Neural cell (in vitro differentiated cells): Measurements from ENCODE around the gene COASY. TPM values are rescaled to one million over a fixed set of nuclear protein-coding genes. Genes with fewer than 3 reads are reported as not detected.

Experiments used
- H2AFZ ChIP-seq: fragments of 200-600, 300-800 bp; sonication (generic), shearing (Covaris generic); 2 replicates; pipeline ENCODE4 v1.6.0; 2014; ENCODE audit warnings: low read depth, mild to moderate bottlenecking, antibody characterized with exemption, low read length, moderate library complexity
- H3F3A ChIP-seq: fragments of 200-600 bp; shearing (Covaris generic); 2 replicates; pipeline ENCODE4 v1.6.1; 2016; ENCODE audit warnings: mild to moderate bottlenecking, moderate library complexity, mixed read lengths, antibody characterized with exemption, low read length; ENCODE audit not compliant: insufficient read depth, poor library complexity, severe bottlenecking
- H3K27ac ChIP-seq: fragments of 200-600, 300-800 bp; sonication (generic), shearing (Covaris generic); 2 replicates; pipeline ENCODE4 v1.5.1; 2014; ENCODE audit warnings: mild to moderate bottlenecking, low read length, moderate library complexity
- H3K27me3 ChIP-seq: fragments of 300-800, 200-600 bp; sonication (generic), shearing (Covaris generic); 2 replicates; pipeline ENCODE4 v1.6.0; 2014; ENCODE audit warnings: mild to moderate bottlenecking, low read depth, low read length, moderate library complexity; ENCODE audit not compliant: insufficient read depth
- H3K36me3 ChIP-seq: fragments of 300-800, 200-600 bp; sonication (generic), shearing (Covaris generic); 2 replicates; pipeline ENCODE4 v1.5.1; 2014; ENCODE audit warnings: mild to moderate bottlenecking, antibody characterized with exemption, low read length, moderate library complexity; ENCODE audit not compliant: insufficient read depth
- H3K4me2 ChIP-seq: fragments of 300-800, 200-600 bp; sonication (generic), shearing (Covaris generic); 2 replicates; pipeline ENCODE4 v1.6.0; 2014; ENCODE audit warnings: mild to moderate bottlenecking, low read length
- H3K4me3 ChIP-seq: fragments of 300-800, 200-600 bp; sonication (generic), shearing (Covaris generic); 2 replicates; pipeline ENCODE4 v1.5.1; 2014; ENCODE audit warnings: mild to moderate bottlenecking, low read length, moderate library complexity
- H3K79me2 ChIP-seq: fragments of 200-600 bp; shearing (Covaris generic); replicated peaks from 2 replicates; pipeline ENCODE4 v1.6.0; 2014; ENCODE audit warnings: mild to moderate bottlenecking, low read length, moderate library complexity; ENCODE audit not compliant: insufficient read depth
- H3K9ac ChIP-seq: fragments of 300-800, 200-600 bp; sonication (generic), shearing (Covaris generic); 2 replicates; pipeline ENCODE4 v1.6.1; 2016; ENCODE audit warnings: mild to moderate bottlenecking, low read length, mixed read lengths
- H3K9me2 ChIP-seq: fragments of 200-600 bp; shearing (Covaris generic); 2 replicates; pipeline ENCODE4 v1.6.1; 2016; ENCODE audit warnings: mild to moderate bottlenecking, low read length, mixed read lengths; ENCODE audit not compliant: insufficient read depth
- H3K9me3 ChIP-seq: fragments of 200-600, 300-800 bp; sonication (generic), shearing (Covaris generic); 2 replicates; pipeline ENCODE4 v1.6.1; 2016; ENCODE audit warnings: mild to moderate bottlenecking, mixed run types, low read length, moderate library complexity, mixed read lengths
- H4K20me1 ChIP-seq: fragments of 200-600 bp; shearing (Covaris generic); 2 replicates; pipeline ENCODE4 v1.6.1; 2016; ENCODE audit warnings: mild to moderate bottlenecking, mixed run types; ENCODE audit not compliant: insufficient read depth
- EP300 ChIP-seq: fragments of 450-650 bp; conservative IDR thresholded peaks from 2 replicates; pipeline ENCODE4 v1.6.1; 2014; ENCODE audit warnings: antibody characterized with exemption, mild to moderate bottlenecking, moderate library complexity; ENCODE audit not compliant: poor library complexity, severe bottlenecking
- EZH2 ChIP-seq: fragments of 200-600, 300-800 bp; shearing (Covaris generic), sonication (generic); IDR thresholded peaks from 2 replicates; pipeline ENCODE4 v1.6.1; 2014; ENCODE audit warnings: antibody characterized with exemption, low read length, borderline replicate concordance, mild to moderate bottlenecking; ENCODE audit not compliant: insufficient read depth, poor library complexity, severe bottlenecking
- MXI1 ChIP-seq: fragments of 450-650 bp; conservative IDR thresholded peaks from 2 replicates; pipeline ENCODE4 v1.6.1; 2014; ENCODE audit warnings: antibody characterized with exemption, mild to moderate bottlenecking; ENCODE audit not compliant: poor library complexity, severe bottlenecking
- POLR2AphosphoS5 ChIP-seq: IDR thresholded peaks from 2 replicates; pipeline ENCODE4 v1.6.1; 2012
- RAD21 ChIP-seq: fragments of 450-650 bp; conservative IDR thresholded peaks from 2 replicates; pipeline ENCODE4 v1.6.1; 2014; ENCODE audit warnings: antibody characterized with exemption, mild to moderate bottlenecking, moderate library complexity
- REST ChIP-seq: IDR thresholded peaks from 2 replicates; pipeline ENCODE4 v1.6.1; 2012; ENCODE audit warnings: borderline replicate concordance
- SMC3 ChIP-seq: fragments of 450-650 bp; conservative IDR thresholded peaks from 2 replicates; pipeline ENCODE4 v1.6.1; 2014; ENCODE audit warnings: antibody characterized with exemption, mild to moderate bottlenecking, moderate library complexity; ENCODE audit not compliant: poor library complexity
- TAF1 ChIP-seq: IDR thresholded peaks from 2 replicates; pipeline ENCODE4 v1.6.1; 2012; ENCODE audit warnings: low read depth
- polyA plus RNA-seq: library from polyadenylated mRNA; depleted of rRNA; stranded (reverse); fragments of >200 nt; gene quantifications from 2 replicates; pipeline ENCODE4 v1.2.3, GENCODE V29; 2014
- TF ChIP-seq, protein P1 (sequence below): fragments of 450-650 bp; IDR thresholded peaks from 2 replicates; pipeline ENCODE4 v1.5.1; 2014; ENCODE audit warnings: antibody characterized with exemption, mild to moderate bottlenecking, moderate library complexity; ENCODE audit not compliant: poor library complexity, severe bottlenecking

Gene COASY
- polyA plus RNA-seq, 1 donor from 2014 or later: 8.2 TPM

- Histone ChIP-seq H3K27ac (no peak overlapping the region), H3K9ac (no peak overlapping the region), H3K79me2 (no peaks in the 10 kb centered on the region), H2AFZ (no peak overlapping the region), H4K20me1 (no peaks in the 10 kb centered on the region), H3K9me2 (no peaks in the 10 kb centered on the region), H3K4me3 (no peak overlapping the region), H3F3A (no peaks in the 10 kb centered on the region), H3K27me3 (no peaks in the 10 kb centered on the region), H3K9me3 (no peaks in the 10 kb centered on the region), H3K4me2 (no peak overlapping the region), H3K36me3 (no peaks in the 10 kb centered on the region)
- no peak for TF ChIP-seq SMC3
- TF ChIP-seq MXI1: no peak
- TF ChIP-seq, protein P1, sequence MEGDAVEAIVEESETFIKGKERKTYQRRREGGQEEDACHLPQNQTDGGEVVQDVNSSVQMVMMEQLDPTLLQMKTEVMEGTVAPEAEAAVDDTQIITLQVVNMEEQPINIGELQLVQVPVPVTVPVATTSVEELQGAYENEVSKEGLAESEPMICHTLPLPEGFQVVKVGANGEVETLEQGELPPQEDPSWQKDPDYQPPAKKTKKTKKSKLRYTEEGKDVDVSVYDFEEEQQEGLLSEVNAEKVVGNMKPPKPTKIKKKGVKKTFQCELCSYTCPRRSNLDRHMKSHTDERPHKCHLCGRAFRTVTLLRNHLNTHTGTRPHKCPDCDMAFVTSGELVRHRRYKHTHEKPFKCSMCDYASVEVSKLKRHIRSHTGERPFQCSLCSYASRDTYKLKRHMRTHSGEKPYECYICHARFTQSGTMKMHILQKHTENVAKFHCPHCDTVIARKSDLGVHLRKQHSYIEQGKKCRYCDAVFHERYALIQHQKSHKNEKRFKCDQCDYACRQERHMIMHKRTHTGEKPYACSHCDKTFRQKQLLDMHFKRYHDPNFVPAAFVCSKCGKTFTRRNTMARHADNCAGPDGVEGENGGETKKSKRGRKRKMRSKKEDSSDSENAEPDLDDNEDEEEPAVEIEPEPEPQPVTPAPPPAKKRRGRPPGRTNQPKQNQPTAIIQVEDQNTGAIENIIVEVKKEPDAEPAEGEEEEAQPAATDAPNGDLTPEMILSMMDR: no peak
- no peak for TF ChIP-seq EP300
- no peak for TF ChIP-seq EZH2
- no peak for TF ChIP-seq TAF1
- TF ChIP-seq REST: no peak
- no peak for TF ChIP-seq POLR2AphosphoS5
- TF ChIP-seq RAD21: no peak
These were observed 20.7 kb upstream of the COASY start for GRCh38 chr17:42541041-42541833.

DNA sequence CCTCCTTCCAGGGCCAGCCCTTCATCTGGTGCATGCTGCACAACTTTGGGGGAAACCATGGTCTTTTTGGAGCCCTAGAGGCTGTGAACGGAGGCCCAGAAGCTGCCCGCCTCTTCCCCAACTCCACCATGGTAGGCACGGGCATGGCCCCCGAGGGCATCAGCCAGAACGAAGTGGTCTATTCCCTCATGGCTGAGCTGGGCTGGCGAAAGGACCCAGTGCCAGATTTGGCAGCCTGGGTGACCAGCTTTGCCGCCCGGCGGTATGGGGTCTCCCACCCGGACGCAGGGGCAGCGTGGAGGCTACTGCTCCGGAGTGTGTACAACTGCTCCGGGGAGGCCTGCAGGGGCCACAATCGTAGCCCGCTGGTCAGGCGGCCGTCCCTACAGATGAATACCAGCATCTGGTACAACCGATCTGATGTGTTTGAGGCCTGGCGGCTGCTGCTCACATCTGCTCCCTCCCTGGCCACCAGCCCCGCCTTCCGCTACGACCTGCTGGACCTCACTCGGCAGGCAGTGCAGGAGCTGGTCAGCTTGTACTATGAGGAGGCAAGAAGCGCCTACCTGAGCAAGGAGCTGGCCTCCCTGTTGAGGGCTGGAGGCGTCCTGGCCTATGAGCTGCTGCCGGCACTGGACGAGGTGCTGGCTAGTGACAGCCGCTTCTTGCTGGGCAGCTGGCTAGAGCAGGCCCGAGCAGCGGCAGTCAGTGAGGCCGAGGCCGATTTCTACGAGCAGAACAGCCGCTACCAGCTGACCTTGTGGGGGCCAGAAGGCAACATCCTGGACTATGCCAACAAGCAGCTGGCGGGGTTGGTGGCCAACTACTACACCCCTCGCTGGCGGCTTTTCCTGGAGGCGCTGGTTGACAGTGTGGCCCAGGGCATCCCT is 18.5 kb upstream of the COASY start:
- Histone ChIP-seq H3K36me3 (no peaks in the 10 kb centered on the region), H2AFZ (no peak overlapping the region), H3K4me3 (no peak overlapping the region), H3K4me2 (no peak overlapping the region), H3K79me2 (no peaks in the 10 kb centered on the region), H3F3A (no peaks in the 10 kb centered on the region), H3K9ac (no peak overlapping the region), H3K27me3 (no peaks in the 10 kb centered on the region), H3K9me3 (no peaks in the 10 kb centered on the region), H3K27ac (no peak overlapping the region), H4K20me1 (no peaks in the 10 kb centered on the region), H3K9me2 (no peaks in the 10 kb centered on the region)
- TF ChIP-seq SMC3: no peak
- no peak for TF ChIP-seq POLR2AphosphoS5
- no peak for TF ChIP-seq MXI1
- no peak for TF ChIP-seq EP300
- no peak for TF ChIP-seq EZH2
- TF ChIP-seq RAD21: no peak
- TF ChIP-seq TAF1: no peak
- no peak for TF ChIP-seq REST
- TF ChIP-seq, protein P1: no peak
